LNCaP clone FGC (cell line): ENCODE results near the gene FILIP1L.

Experiments
- DNase-seq: peaks from one replicate; pipeline ENCODE4 v3.0.0-alpha.2; 2011; ENCODE audit warnings: low read depth
- H3K4me3 ChIP-seq: 2 replicates; pipeline ENCODE4 v1.5.1; 2011; ENCODE audit warnings: mild to moderate bottlenecking, low read depth, low read length, control low read depth
- CTCF ChIP-seq: IDR thresholded peaks from 2 replicates; pipeline ENCODE4 v1.5.1; 2012; ENCODE audit warnings: mild to moderate bottlenecking; ENCODE audit not compliant: control insufficient read depth, insufficient read depth; ENCODE audit errors: extremely low read depth

The FILIP1L gene

GRCh38 chr3:100030914-100031425, 83.3 kb downstream of the FILIP1L start:
- H3K4me3 ChIP-seq: no peak overlapping the region
- TF ChIP-seq CTCF: no peak
- no peak for DNase-seq

GRCh38 chr3:100030346-100030745, 84.0 kb downstream of the FILIP1L start:
- H3K4me3 ChIP-seq: no peak overlapping the region
- no peak for TF ChIP-seq CTCF
- DNase-seq: no peak

GRCh38 chr3:100029689-100030088, 84.6 kb downstream of the FILIP1L start:
- H3K4me3 ChIP-seq: no peak overlapping the region
- DNase-seq: no peak
- no peak for TF ChIP-seq CTCF

- TF ChIP-seq CTCF: no peak
- no peak for DNase-seq
- H3K4me3 ChIP-seq: no peak overlapping the region
Observed at GRCh38 chr3:100029052-100029451, 85.2 kb downstream of the FILIP1L start.

GRCh38 chr3:100027321-100027720, 87.0 kb downstream of the FILIP1L start:
- TF ChIP-seq CTCF: no peak
- DNase-seq: no peak
- no peak overlapping the region for H3K4me3 ChIP-seq

- TF ChIP-seq CTCF: no peak
- no peak for DNase-seq
- H3K4me3 ChIP-seq: no peak overlapping the region
Observed at GRCh38 chr3:100024520-100025303, 89.6 kb downstream of the FILIP1L start.

GRCh38 chr3:100023595-100023994, 90.7 kb downstream of the FILIP1L start:
- H3K4me3 ChIP-seq: no peak overlapping the region
- no peak for TF ChIP-seq CTCF
- DNase-seq: no peak
